Measurements from ENCODE around the gene PRSS35. TPM values are rescaled to one million over a fixed set of nuclear protein-coding genes. Genes with fewer than 3 reads are reported as not detected.
"Not testable (repeated sequence)": the region's sequence is repeated elsewhere in the genome, so short reads cannot be mapped to it uniquely, and the experiment has no call there.

Gene PRSS35
- total and polyA plus RNA-seq, 4 experiments from 2014 or later: 0.21 to 0.39 TPM; not detected in 2

DNA sequence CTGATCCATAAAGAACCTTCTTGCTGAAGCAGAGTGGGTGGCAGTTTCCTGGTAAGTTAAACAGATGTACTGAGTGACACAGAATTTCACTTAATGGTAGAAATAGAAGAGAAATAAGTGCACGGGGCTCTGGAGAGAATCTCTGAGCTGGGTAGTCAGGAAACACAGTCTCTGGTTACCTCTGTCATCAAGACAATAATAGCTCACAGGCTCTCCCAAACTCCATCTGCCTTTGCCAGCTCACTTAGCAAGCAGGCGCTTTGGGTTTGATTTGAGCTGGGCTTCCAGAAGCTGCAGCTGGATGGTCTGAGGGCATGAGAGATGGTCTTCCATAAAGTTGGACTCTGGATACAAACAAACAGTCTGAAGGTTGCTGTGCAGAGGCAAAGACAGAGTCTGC is 39.6 kb upstream of the PRSS35 start:
- Mint-ChIP-seq H3K27me3 (peaks cover 0 to 4% of the 10 kb centered on the region in 2 donors), H3K4me3 (no peak overlapping the region), H3K4me1 (no peaks in the 10 kb centered on the region), H3K27ac (no peak overlapping the region), H3K36me3 (no peaks in the 10 kb centered on the region), H3K9me3 (peaks cover 0 to 5% (median 0%) of the 10 kb centered on the region in 8 donors)
- Histone ChIP-seq H3K9me3 (ENCODE audit: control insufficient read depth in 1 of 2, low read length in 2 of 2) (no peaks in the 10 kb centered on the region), H3K4me1 (ENCODE audit: insufficient read depth, low read length) (no peaks in the 10 kb centered on the region), H3K27ac (ENCODE audit: low read depth, low read length) (no peak overlapping the region), H3K27me3 (ENCODE audit: insufficient read depth, low read length) (no peaks in the 10 kb centered on the region), H3K4me3 (ENCODE audit: low read length in 2 of 2) (no peak overlapping the region), H3K36me3 (ENCODE audit: insufficient read depth, low read length) (no peaks in the 10 kb centered on the region)
- ChIA-PET POLR2A (ENCODE audit: partially characterized antibody) (no interaction called here), CTCF (ENCODE audit: partially characterized antibody) (no interaction called here)
- no peak for DNase-seq
- intact Hi-C loops (cut with micrococcal nuclease): no loop called here

DNA sequence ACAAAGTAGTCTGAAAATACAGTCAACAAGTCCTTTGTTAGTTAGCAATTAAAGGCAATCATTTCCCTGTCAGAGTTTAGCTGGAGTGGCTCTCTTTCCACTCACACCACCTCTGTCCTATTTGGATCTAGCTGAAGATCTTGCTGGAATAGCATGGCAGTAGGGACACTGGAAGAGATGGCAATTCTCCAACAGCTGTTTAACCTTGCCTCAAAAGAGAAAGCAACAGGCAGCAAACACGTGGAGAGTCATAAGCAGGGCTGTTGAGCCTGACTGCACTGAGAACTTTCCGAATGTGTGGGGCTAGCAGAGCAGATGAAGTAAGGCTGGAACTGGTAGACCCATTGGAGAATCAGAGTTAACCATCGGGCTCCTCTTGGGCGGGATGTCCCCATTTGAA is 38.0 kb upstream of the PRSS35 start:
- Mint-ChIP-seq H3K36me3 (no peaks in the 10 kb centered on the region), H3K27me3 (peaks cover 0 to 4% of the 10 kb centered on the region in 2 donors), H3K27ac (no peak overlapping the region), H3K9me3 (peaks cover 0 to 5% (median 0%) of the 10 kb centered on the region in 8 donors), H3K4me3 (no peak overlapping the region), H3K4me1 (no peaks in the 10 kb centered on the region)
- ChIA-PET CTCF (ENCODE audit: partially characterized antibody) (no interaction called here), POLR2A (ENCODE audit: partially characterized antibody) (no interaction called here)
- Histone ChIP-seq H3K36me3 (ENCODE audit: insufficient read depth, low read length) (no peaks in the 10 kb centered on the region), H3K27ac (ENCODE audit: low read depth, low read length) (no peak overlapping the region), H3K4me1 (ENCODE audit: insufficient read depth, low read length) (no peaks in the 10 kb centered on the region), H3K27me3 (ENCODE audit: insufficient read depth, low read length) (no peaks in the 10 kb centered on the region), H3K4me3 (ENCODE audit: low read length in 2 of 2) (no peak overlapping the region), H3K9me3 (ENCODE audit: control insufficient read depth in 1 of 2, low read length in 2 of 2) (no peaks in the 10 kb centered on the region)
- no peak for DNase-seq
- intact Hi-C loops (cut with micrococcal nuclease): no loop called here

DNA sequence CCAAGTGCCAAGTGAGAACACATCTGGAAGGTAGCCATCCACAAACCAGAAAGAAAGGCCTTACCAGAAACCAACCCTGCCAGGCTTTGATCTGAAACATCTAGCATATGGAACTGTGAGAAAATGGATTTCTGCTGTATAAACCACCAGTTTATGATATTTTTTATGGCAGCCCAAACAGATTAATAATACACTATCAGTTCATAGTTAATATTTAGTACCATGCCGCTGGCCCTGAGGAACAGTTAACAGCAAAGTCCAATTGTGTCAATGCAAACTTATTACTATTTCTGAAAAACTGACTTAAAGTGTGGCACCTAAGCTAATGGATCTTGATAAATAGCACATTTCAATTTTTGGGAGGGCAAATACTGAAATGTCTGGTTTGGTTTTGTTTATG is 35.4 kb upstream of the PRSS35 start:
- H3K36me3 ChIP-seq (ENCODE audit: insufficient read depth, low read length): no peaks in the 10 kb centered on the region
- H3K27me3 ChIP-seq (ENCODE audit: insufficient read depth, low read length): no peaks in the 10 kb centered on the region
- H3K27ac ChIP-seq (ENCODE audit: low read depth, low read length): no peak overlapping the region
- H3K36me3 Mint-ChIP-seq: no peaks in the 10 kb centered on the region
- DNase-seq: no peak
- H3K27ac Mint-ChIP-seq: no peak overlapping the region
- H3K4me1 ChIP-seq (ENCODE audit: insufficient read depth, low read length): no peaks in the 10 kb centered on the region
- no peak overlapping the region for H3K4me3 ChIP-seq (ENCODE audit: low read length in 2 of 2)
- H3K9me3 Mint-ChIP-seq: peaks cover 0 to 3% (median 0%) of the 10 kb centered on the region in 8 donors
- CTCF ChIA-PET (ENCODE audit: partially characterized antibody): no interaction called here
- H3K4me1 Mint-ChIP-seq: no peaks in the 10 kb centered on the region
- intact Hi-C loops (cut with micrococcal nuclease): no loop called here
- H3K27me3 Mint-ChIP-seq: peaks cover 0 to 2% of the 10 kb centered on the region in 2 donors
- no peak overlapping the region for H3K4me3 Mint-ChIP-seq
- POLR2A ChIA-PET (ENCODE audit: partially characterized antibody): no interaction called here
- H3K9me3 ChIP-seq (ENCODE audit: control insufficient read depth in 1 of 2, low read length in 2 of 2): no peaks in the 10 kb centered on the region

DNA sequence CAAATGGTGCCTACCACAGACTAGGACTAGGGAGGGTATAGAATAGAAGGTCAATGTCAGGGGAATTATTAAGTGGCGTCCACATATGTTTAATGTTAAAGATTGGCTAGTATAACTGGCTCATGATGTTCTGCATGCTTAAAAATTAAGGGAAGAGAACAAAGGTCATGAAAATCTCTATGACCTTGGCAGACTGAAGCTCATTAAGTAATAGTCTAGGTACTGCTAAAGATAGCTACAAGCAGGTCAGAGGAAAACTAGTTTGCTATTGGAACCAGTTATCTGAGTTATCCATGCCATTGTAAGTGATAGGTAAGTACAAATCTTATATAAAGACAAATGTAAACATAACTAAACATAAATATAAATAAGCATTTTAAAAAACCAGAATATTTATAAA is 32.9 kb upstream of the PRSS35 start:
- ChIA-PET POLR2A (ENCODE audit: partially characterized antibody) (no interaction called here), CTCF (ENCODE audit: partially characterized antibody) (no interaction called here)
- H3K27me3 Mint-ChIP-seq: no peaks in the 10 kb centered on the region
- Histone ChIP-seq H3K4me3 (ENCODE audit: low read length in 2 of 2) (no peak overlapping the region), H3K27ac (ENCODE audit: low read depth, low read length) (no peak overlapping the region), H3K27me3 (ENCODE audit: insufficient read depth, low read length) (no peaks in the 10 kb centered on the region), H3K36me3 (ENCODE audit: insufficient read depth, low read length) (no peaks in the 10 kb centered on the region), H3K9me3 (ENCODE audit: control insufficient read depth in 1 of 2, low read length in 2 of 2) (no peaks in the 10 kb centered on the region), H3K4me1 (ENCODE audit: insufficient read depth, low read length) (no peaks in the 10 kb centered on the region)
- intact Hi-C loops (cut with micrococcal nuclease): no loop called here
- H3K27ac Mint-ChIP-seq: no peak overlapping the region
- no peaks in the 10 kb centered on the region for H3K9me3 Mint-ChIP-seq
- DNase-seq: no peak
- H3K4me3 Mint-ChIP-seq: no peak overlapping the region
- no peaks in the 10 kb centered on the region for H3K36me3 Mint-ChIP-seq
- H3K4me1 Mint-ChIP-seq: no peaks in the 10 kb centered on the region

DNA sequence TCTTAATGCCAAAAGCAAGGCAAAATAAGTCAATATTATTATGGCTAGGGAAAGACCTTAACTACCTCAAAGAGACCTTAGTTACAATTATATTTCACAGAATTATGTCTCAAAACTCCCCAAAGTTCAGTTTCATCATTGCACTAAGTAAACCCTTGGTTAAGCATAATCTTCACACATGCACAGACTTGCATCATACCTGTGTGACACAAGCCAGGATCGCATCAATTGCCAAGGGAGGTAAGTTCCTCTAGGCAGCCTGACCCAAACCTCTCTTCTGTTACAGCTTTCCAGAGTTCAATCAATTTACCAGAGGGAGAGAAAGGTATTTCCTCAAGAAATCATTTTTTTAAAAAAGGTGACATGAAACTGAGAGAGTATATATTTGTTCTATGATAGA is 31.9 kb upstream of the PRSS35 start:
- H3K27me3 ChIP-seq (ENCODE audit: insufficient read depth, low read length): no peaks in the 10 kb centered on the region
- DNase-seq: no peak

DNA sequence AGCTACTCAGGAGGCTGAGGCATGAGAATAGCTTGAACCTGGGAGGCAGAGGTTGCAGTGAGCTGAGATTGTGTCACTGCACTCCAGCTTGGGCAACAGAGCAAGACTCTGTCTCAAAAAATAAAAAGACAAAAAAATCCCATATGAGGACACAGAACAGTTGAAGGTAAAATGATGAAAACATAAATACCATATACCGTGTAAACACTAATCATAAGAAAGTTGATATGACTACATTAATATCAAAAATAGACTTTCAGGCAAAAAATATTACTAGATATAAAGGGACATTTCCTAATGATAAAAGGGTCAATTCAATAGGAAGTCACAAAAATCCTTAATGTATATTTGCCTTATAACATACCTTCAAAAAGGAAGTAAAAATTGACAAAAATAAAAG is 30.4 kb upstream of the PRSS35 start:
- H3K36me3 Mint-ChIP-seq; H3K4me1 ChIP-seq (ENCODE audit: insufficient read depth, low read length); H3K9me3 Mint-ChIP-seq; H3K4me1 Mint-ChIP-seq; H3K27ac Mint-ChIP-seq; H3K9me3 ChIP-seq (ENCODE audit: control insufficient read depth in 1 of 2, low read length in 2 of 2); H3K36me3 ChIP-seq (ENCODE audit: insufficient read depth, low read length); CTCF ChIA-PET (ENCODE audit: partially characterized antibody); H3K27ac ChIP-seq (ENCODE audit: low read depth, low read length); DNase-seq; intact Hi-C loops (cut with micrococcal nuclease); POLR2A ChIA-PET (ENCODE audit: partially characterized antibody); H3K27me3 Mint-ChIP-seq; H3K27me3 ChIP-seq (ENCODE audit: insufficient read depth, low read length); H3K4me3 ChIP-seq (ENCODE audit: low read length in 2 of 2); H3K4me3 Mint-ChIP-seq: not testable (repeated sequence)

More for the DNA sequence above, 31.9 kb upstream of the PRSS35 start:
- intact Hi-C loops (cut with micrococcal nuclease): no loop called here
- no peaks in the 10 kb centered on the region for H3K36me3 Mint-ChIP-seq
- POLR2A ChIA-PET (ENCODE audit: partially characterized antibody): no interaction called here
- Histone ChIP-seq H3K4me3 (ENCODE audit: low read length in 2 of 2) (no peak overlapping the region), H3K27ac (ENCODE audit: low read depth, low read length) (no peak overlapping the region), H3K9me3 (ENCODE audit: control insufficient read depth in 1 of 2, low read length in 2 of 2) (no peaks in the 10 kb centered on the region), H3K36me3 (ENCODE audit: insufficient read depth, low read length) (no peaks in the 10 kb centered on the region), H3K4me1 (ENCODE audit: insufficient read depth, low read length) (no peaks in the 10 kb centered on the region)
- no peak overlapping the region for H3K27ac Mint-ChIP-seq
- no peak overlapping the region for H3K4me3 Mint-ChIP-seq
- CTCF ChIA-PET (ENCODE audit: partially characterized antibody): no interaction called here
- no peaks in the 10 kb centered on the region for H3K27me3 Mint-ChIP-seq
- no peaks in the 10 kb centered on the region for H3K9me3 Mint-ChIP-seq
- no peaks in the 10 kb centered on the region for H3K4me1 Mint-ChIP-seq

DNA sequence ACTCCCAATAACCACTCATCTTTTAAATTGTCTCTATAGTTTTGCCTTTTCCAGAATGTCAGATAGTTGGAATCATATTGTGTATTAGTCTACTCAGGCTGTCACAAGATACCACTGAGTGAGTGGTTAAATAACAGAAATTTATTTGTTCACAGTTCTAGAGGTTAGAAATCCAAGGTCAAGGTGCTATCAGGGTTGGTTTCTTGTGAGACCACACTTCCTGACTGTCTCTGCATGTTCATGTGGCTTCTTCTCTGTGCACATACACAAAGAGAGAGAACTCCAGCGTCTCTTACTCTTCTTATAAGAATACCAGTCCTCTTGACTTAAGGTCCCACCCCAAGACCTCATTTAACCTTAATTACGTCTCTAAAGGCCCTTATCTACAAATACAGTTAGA is 23.9 kb upstream of the PRSS35 start:
- CTCF ChIA-PET (ENCODE audit: partially characterized antibody): no interaction called here
- Histone ChIP-seq H3K9me3 (ENCODE audit: control insufficient read depth in 1 of 2, low read length in 2 of 2) (no peaks in the 10 kb centered on the region), H3K27ac (ENCODE audit: low read depth, low read length) (no peak overlapping the region), H3K4me3 (ENCODE audit: low read length in 2 of 2) (no peak overlapping the region), H3K4me1 (ENCODE audit: insufficient read depth, low read length) (no peaks in the 10 kb centered on the region), H3K36me3 (ENCODE audit: insufficient read depth, low read length) (no peaks in the 10 kb centered on the region), H3K27me3 (ENCODE audit: insufficient read depth, low read length) (no peaks in the 10 kb centered on the region)
- Mint-ChIP-seq H3K27me3 (no peaks in the 10 kb centered on the region), H3K9me3 (no peaks in the 10 kb centered on the region), H3K36me3 (no peaks in the 10 kb centered on the region), H3K4me3 (no peak overlapping the region), H3K4me1 (no peaks in the 10 kb centered on the region), H3K27ac (no peak overlapping the region)
- intact Hi-C loops (cut with micrococcal nuclease): no loop called here
- no peak for DNase-seq
- POLR2A ChIA-PET (ENCODE audit: partially characterized antibody): no interaction called here

DNA sequence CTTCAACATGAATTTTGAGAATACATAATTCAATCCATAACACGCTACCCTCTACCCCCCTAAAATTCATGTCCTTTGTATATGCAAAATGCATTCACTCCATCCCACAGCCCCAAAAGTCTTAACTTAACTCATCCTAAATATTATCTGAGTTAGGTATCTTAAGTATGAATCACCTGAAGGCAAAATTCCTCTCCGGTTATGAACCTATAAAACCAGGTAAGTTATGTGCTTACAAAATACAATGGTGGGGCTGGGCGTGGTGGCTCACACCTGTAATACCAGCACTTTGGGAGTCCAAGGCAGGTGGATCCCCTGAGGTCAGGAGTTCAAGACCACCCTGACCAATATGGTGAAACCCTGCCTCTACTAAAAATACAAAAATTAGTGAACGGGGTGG is 23.5 kb upstream of the PRSS35 start:
- POLR2A ChIA-PET (ENCODE audit: partially characterized antibody): no interaction called here
- no peak overlapping the region for H3K4me3 ChIP-seq (ENCODE audit: low read length in 2 of 2)
- intact Hi-C loops (cut with micrococcal nuclease): no loop called here
- H3K4me1 ChIP-seq (ENCODE audit: insufficient read depth, low read length): no peaks in the 10 kb centered on the region
- Mint-ChIP-seq H3K4me1 (no peaks in the 10 kb centered on the region), H3K4me3 (no peak overlapping the region), H3K27me3 (no peaks in the 10 kb centered on the region), H3K27ac (no peak overlapping the region), H3K36me3 (no peaks in the 10 kb centered on the region), H3K9me3 (no peaks in the 10 kb centered on the region)
- H3K36me3 ChIP-seq (ENCODE audit: insufficient read depth, low read length): no peaks in the 10 kb centered on the region
- CTCF ChIA-PET (ENCODE audit: partially characterized antibody): no interaction called here
- H3K27me3 ChIP-seq (ENCODE audit: insufficient read depth, low read length): no peaks in the 10 kb centered on the region
- no peak for DNase-seq
- no peak overlapping the region for H3K27ac ChIP-seq (ENCODE audit: low read depth, low read length)
- no peaks in the 10 kb centered on the region for H3K9me3 ChIP-seq (ENCODE audit: control insufficient read depth in 1 of 2, low read length in 2 of 2)
